ENCODE data around the gene GPR25. TPM values are rescaled to one million over a fixed set of nuclear protein-coding genes. Genes with fewer than 3 reads are reported as not detected.
A peak's percentile ranks its signal among the peaks of the same experiment; 100 is the strongest.

Gene GPR25
- total and polyA plus RNA-seq, 10 of the 15 experiments (the other 5 are each of a cell fraction or from before 2014, with no cell fraction given), result not detected

DNA sequence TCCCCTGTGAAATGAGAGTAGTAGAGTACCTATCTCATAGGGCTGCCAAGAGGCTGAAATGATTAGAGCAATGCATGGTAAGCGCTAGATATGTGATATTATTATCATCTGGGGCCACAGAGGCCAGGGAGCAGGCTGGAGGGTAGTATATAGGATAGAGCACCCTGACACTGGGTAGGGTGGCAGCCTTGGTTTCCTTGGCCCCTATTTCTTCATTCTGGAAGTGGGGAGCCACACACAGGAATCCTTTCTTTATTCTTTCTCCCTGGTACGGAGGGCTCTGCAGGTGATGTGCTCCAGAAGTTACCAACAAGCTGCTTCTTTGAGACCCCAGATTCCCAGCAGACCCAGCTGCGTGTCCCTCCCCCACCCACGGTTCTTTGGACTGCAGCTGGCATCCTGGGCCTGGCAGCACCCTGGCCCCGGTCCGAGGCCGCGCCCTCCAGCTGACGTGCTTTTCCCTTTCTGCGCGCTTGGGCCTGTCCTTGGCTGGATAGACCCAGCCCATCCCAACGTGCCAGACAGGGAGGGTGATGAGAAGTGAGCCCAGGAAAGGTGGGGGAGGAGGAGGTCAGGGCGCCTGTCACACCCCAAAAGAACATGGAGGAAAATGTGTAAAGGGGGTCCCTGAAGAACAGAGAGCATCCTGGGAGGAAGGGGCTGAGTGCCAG is 40.1 kb downstream of the GPR25 start (continued):
- no peak for TF ChIP-seq SIX5 (IDR thresholded peaks at IDR 0.05; ENCODE audit: low read depth, low read length, severe bottlenecking)

DNA sequence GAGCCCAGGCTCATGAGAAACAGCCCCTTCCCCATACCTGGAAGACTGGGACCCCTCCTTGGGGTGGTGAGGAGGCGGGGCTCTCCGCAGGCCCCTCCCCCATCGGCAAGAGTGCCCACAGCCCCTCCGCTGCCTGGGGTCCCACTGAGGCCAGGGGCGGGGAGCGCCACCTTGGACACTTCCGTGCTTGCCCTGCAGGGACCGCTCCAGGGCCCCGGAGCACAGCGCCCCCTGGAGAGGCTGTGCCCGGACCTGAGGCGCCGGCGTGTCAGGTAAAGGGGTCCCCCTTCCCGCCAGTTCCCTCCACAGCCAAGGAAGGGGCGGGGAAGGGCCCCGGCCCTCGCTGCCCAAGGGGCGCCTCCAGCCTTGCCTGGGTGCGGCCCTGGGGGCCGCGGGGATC is 43.4 kb downstream of the GPR25 start:
- no peaks in the 10 kb centered on the region for H3K79me2 ChIP-seq (ENCODE audit: control insufficient read depth, insufficient read depth, low read length)
- no peak for FAIRE-seq
- no peak for DNase-seq (ENCODE audit: low read depth, low spot score)
- BruUV-seq (replicated peaks), result no TSS peak
- ChIA-PET POLR2A (no interaction called here), CTCF (interaction anchor here (1.0 to 1.3 kb wide), 2 partner anchors 55 to 63 kb away, joined by 3 read pairs; no protein-coding TSS in a partner anchor), RAD21 (ENCODE audit: unreplicated experiment) (interaction anchor here (0.5 kb wide), 1 partner anchor 130 kb away, joined by 6 read pairs; no protein-coding TSS in a partner anchor), SMC1A (ENCODE audit: uncharacterized antibody, unreplicated experiment) (no interaction called here)
- ATAC-seq, result peak; percentile 32; the same call in 2 of the 3 replicates
- peaks cover 0 to 3% of the 10 kb centered on the region in 2 experiments; a peak in 2 of 4 replicates for H3K36me3 ChIP-seq (ENCODE audit: control insufficient read depth in 2 of 2, insufficient read depth in 2 of 2, low read length in 1 of 2)
- no peak overlapping the region for H3K4me3 ChIP-seq
- H3K4me1 ChIP-seq (ENCODE audit: control insufficient read depth, insufficient read depth, low read length), result no peaks in the 10 kb centered on the region
- TF ChIP-seq TAF1 (IDR thresholded peaks at IDR 0.05; ENCODE audit: borderline replicate concordance, low read depth, low read length) (no peak), KAT2A (conservative IDR thresholded peaks at IDR 0.05; ENCODE audit: control insufficient read depth, low read depth, low read length) (no peak)
- TF ChIP-seq, protein P1, sequence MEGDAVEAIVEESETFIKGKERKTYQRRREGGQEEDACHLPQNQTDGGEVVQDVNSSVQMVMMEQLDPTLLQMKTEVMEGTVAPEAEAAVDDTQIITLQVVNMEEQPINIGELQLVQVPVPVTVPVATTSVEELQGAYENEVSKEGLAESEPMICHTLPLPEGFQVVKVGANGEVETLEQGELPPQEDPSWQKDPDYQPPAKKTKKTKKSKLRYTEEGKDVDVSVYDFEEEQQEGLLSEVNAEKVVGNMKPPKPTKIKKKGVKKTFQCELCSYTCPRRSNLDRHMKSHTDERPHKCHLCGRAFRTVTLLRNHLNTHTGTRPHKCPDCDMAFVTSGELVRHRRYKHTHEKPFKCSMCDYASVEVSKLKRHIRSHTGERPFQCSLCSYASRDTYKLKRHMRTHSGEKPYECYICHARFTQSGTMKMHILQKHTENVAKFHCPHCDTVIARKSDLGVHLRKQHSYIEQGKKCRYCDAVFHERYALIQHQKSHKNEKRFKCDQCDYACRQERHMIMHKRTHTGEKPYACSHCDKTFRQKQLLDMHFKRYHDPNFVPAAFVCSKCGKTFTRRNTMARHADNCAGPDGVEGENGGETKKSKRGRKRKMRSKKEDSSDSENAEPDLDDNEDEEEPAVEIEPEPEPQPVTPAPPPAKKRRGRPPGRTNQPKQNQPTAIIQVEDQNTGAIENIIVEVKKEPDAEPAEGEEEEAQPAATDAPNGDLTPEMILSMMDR (IDR thresholded peaks at IDR 0.05 in 2 of 3, conservative IDR thresholded peaks at IDR 0.05 in 1 of 3; ENCODE audit: control insufficient read depth in 2 of 3, extremely low read depth in 1 of 3, insufficient read depth in 1 of 3, low read depth in 3 of 3, low read length in 3 of 3), result peak in 2 of 3 experiments; percentile 14 to 39; a peak in 2 of 6 replicates
- whole genome bisulfite sequencing (ENCODE audit: insufficient coverage, insufficient replicate concordance, low lambda C conversion rate, missing lambda C conversion rate), result 67% methylated on average over 22 of the region's 22 CpGs
- H3K9ac ChIP-seq (ENCODE audit: control insufficient read depth, insufficient read depth, low read length), result no peak overlapping the region
- H3K9me3 ChIP-seq (replicated peaks; ENCODE audit: control insufficient read depth, insufficient read depth, low read length), result no peaks in the 10 kb centered on the region
- H4K20me1 ChIP-seq (ENCODE audit: control insufficient read depth, insufficient read depth), result no peaks in the 10 kb centered on the region
- no peak overlapping the region for H3K27ac ChIP-seq (ENCODE audit: control insufficient read depth, insufficient read depth)
- intact Hi-C loops (cut with micrococcal nuclease; ENCODE audit: unreplicated experiment) (no loop called here), in situ Hi-C loops (cut with MboI) (no loop called here)
- no peak overlapping the region for H2AFZ ChIP-seq (ENCODE audit: control insufficient read depth, low read depth, low read length)
- H3K4me2 ChIP-seq (ENCODE audit: control insufficient read depth, insufficient read depth), result no peak overlapping the region
- no peaks in the 10 kb centered on the region for H3K27me3 ChIP-seq (replicated peaks in 1 of 2; ENCODE audit: control insufficient read depth in 2 of 2, insufficient read depth in 2 of 2, low read length in 1 of 2)
